SK-N-MC (cell line): Measurements from ENCODE around the gene IL17C.

Experiments
- EZH2 ChIP-seq: fragments of 200-600 bp; sonication (generic); IDR thresholded peaks from one replicate; pipeline ENCODE4 v1.6.1; 2017; ENCODE audit warnings: antibody characterized with exemption
- FOXP2 ChIP-seq: optimal IDR thresholded peaks from 2 replicates; pipeline ENCODE3; 2011; ENCODE audit warnings: mild to moderate bottlenecking, moderate library complexity; ENCODE audit not compliant: insufficient read depth; ENCODE audit errors: extremely low read length, control extremely low read depth
- POLR2AphosphoS5 ChIP-seq: IDR thresholded peaks from 2 replicates; pipeline ENCODE4 v1.6.1; 2012; ENCODE audit warnings: mild to moderate bottlenecking, low read depth, low read length, borderline replicate concordance

DNA sequence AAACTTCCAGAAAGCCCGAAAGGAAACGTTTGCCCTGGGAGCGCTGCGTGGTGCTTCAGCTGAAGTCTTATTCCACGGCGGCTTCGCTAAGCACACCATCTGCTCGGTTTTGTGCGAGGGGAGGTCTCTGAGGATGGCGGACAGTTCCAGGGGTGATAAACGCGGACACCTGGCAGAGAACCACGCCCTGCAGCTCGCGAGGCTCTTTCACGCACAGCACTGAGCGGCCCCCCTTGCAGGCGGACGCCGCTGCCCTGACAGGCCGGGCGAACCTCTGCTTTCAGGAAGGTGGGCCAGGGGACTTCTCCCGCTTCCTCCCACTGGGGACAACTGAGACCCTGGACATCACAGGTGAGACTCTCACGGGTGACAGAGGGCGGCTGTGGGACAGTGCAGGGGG lies 20.8 kb downstream of the IL17C start:
- TF ChIP-seq EZH2 (no peak), POLR2AphosphoS5 (no peak), FOXP2 (no peak)
